Left lung (tissue), 14 donors: ENCODE results near the gene MMP14. TPM values are rescaled to one million over a fixed set of nuclear protein-coding genes. Genes with fewer than 3 reads are reported as not detected.
"Not testable (repeated sequence)": the region's sequence is repeated elsewhere in the genome, so short reads cannot be mapped to it uniquely, and the experiment has no call there.

ENCODE experiments used
- ATAC-seq: fragments of 200-7000 bp; cut with Tn5 transposase; one replicate; pipeline ENCODE4 v1.9.1; 2020; ENCODE audit warnings: moderate library complexity
- DNase-seq, 4 donors: peaks; one replicate each; pipeline ENCODE4 v3.0.0-alpha.2; 2013 to 2020
- H3K27ac ChIP-seq, 2 donors: fragments of 200-600 bp; sonication (generic) in 1 of 2; one replicate each; pipeline versions ENCODE4 v1.5.0 to v1.8.0; 2020 to 2021
- H3K27me3 ChIP-seq, 2 donors: fragments of 200-600 bp; sonication (generic) in 1 of 2; one replicate each; pipeline versions ENCODE4 v1.5.0 to v1.8.0; 2020 to 2021
- H3K36me3 ChIP-seq, 2 donors: fragments of 200-600 bp; sonication (generic) in 1 of 2; one replicate each; pipeline versions ENCODE4 v1.5.0 to v1.8.0; 2020 to 2021
- H3K4me1 ChIP-seq, 2 donors: fragments of 200-600 bp; one replicate each; pipeline ENCODE4 v1.8.0; 2021
- H3K4me3 ChIP-seq, 2 donors: fragments of 200-600 bp; sonication (generic) in 1 of 2; one replicate each; pipeline versions ENCODE4 v1.5.0 to v1.8.0; 2020 to 2021; ENCODE audit warnings: mild to moderate bottlenecking in 1 of 2
- H3K9me3 ChIP-seq, 2 donors: fragments of 200-600 bp; sonication (generic) in 1 of 2; one replicate each; pipeline versions ENCODE4 v1.5.0 to v1.8.0; 2020 to 2021
- intact Hi-C, 2 donors: fragments of 100-400 bp; cut with DNase I; formaldehyde crosslinking; loops; one replicate each; pipeline versions ENCODE4 v1.11.2 to v1.14.2; 2022
- long read RNA-seq, 12 donors: library from polyadenylated mRNA in 2 of 12; unstranded in 2 of 12; transcript quantifications; one replicate each; pipeline ENCODE4 v2.0.0 and lab custom pipeline, GENCODE V29; 2019 to 2026
- polyA plus RNA-seq, 6 donors: library from polyadenylated mRNA; unstranded; fragments of 120-200 nt; gene quantifications; one replicate each; pipeline ENCODE4 v1.2.1, GENCODE V29; 2013; ENCODE audit not compliant: insufficient read length in 6 of 6
- total RNA-seq, 2 donors: library from RNA; stranded (reverse); fragmentation: NEBNext Ultra II Directional; extraction: Animal tissue kit (Norgen Biotek cat#: 25700); gene quantifications; one replicate each; pipeline ENCODE4 v1.2.1, GENCODE V29; 2021
- TF ChIP-seq, protein P1 (sequence below), 2 donors: fragments of 200-600 bp; sonication (generic) in 1 of 2; IDR thresholded peaks; one replicate each; pipeline versions ENCODE4 v1.5.0 to v1.8.0; 2021; ENCODE audit warnings: antibody characterized with exemption in 2 of 2
- donor health status: DM: no; HTN: yes; CAD: no.
- donor health status: DM: no; HTN: no; CAD: no.

Gene MMP14
- total RNA-seq (100 to 1,000 TPM; 201 to 225 TPM), polyA plus RNA-seq (100 to 1,000 TPM; 169 to 211 (median 183) TPM)
- long read RNA-seq, donor 1, transcript MMP14-202 (2 exons, 560 nt) = major isoform, 19 of 41 reads
- long read RNA-seq, donor 1, transcript MMP14-201 (10 exons, 3,732 nt) = minor isoform, 14 of 41 reads
- long read RNA-seq, donor 1, partial matches to known transcripts = 8 of 41 reads
- long read RNA-seq, donor 1, other reads (novel, unspliced or antisense) = 0 of 41 reads
- long read RNA-seq, donor 2, transcript MMP14-202 (2 exons, 560 nt) = major isoform, 28 of 68 reads
- long read RNA-seq, donor 2, transcript MMP14-201 (10 exons, 3,732 nt) = minor isoform, 16 of 68 reads
- long read RNA-seq, donor 2, partial matches to known transcripts = 18 of 68 reads
- long read RNA-seq, donor 2, other reads (novel, unspliced or antisense) = 5 of 68 reads
- long read RNA-seq, donor 3, transcript MMP14-201 (10 exons, 3,732 nt) = major isoform, 26 of 36 reads
- long read RNA-seq, donor 3, transcript MMP14-202 (2 exons, 560 nt) = minor isoform, 5 of 36 reads
- long read RNA-seq, donor 3, partial matches to known transcripts = 0 of 36 reads
- long read RNA-seq, donor 3, other reads (novel, unspliced or antisense) = 5 of 36 reads
- long read RNA-seq, donor 4, partial matches to known transcripts = 2 of 4 reads
- long read RNA-seq, donor 4, other reads (novel, unspliced or antisense) = 2 of 4 reads
- long read RNA-seq, donor 5, transcript MMP14-201 (10 exons, 3,732 nt) = minor isoform, 5 of 30 reads
- long read RNA-seq, donor 5, transcript MMP14-202 (2 exons, 560 nt) = major isoform, 20 of 30 reads
- long read RNA-seq, donor 5, partial matches to known transcripts = 5 of 30 reads
- long read RNA-seq, donor 5, other reads (novel, unspliced or antisense) = 0 of 30 reads
- long read RNA-seq, donor 6, transcript MMP14-202 (2 exons, 560 nt) = major isoform, 18 of 104 reads
- long read RNA-seq, donor 6, transcript MMP14-201 (10 exons, 3,732 nt) = minor isoform, 9 of 104 reads
- long read RNA-seq, donor 6, partial matches to known transcripts = 72 of 104 reads
- long read RNA-seq, donor 6, other reads (novel, unspliced or antisense) = 5 of 104 reads
- long read RNA-seq, donor 7, partial matches to known transcripts = 0 of 7 reads
- long read RNA-seq, donor 7, other reads (novel, unspliced or antisense) = 0 of 7 reads
- long read RNA-seq, donor 8, transcript MMP14-202 (2 exons, 560 nt) = minor isoform, 6 of 61 reads
- long read RNA-seq, donor 8, transcript MMP14-201 (10 exons, 3,732 nt) = major isoform, 21 of 61 reads
- long read RNA-seq, donor 8, partial matches to known transcripts = 34 of 61 reads
- long read RNA-seq, donor 8, other reads (novel, unspliced or antisense) = 0 of 61 reads
- long read RNA-seq, donor 9, partial matches to known transcripts = 0 of 1 reads
- long read RNA-seq, donor 9, other reads (novel, unspliced or antisense) = 0 of 1 reads
- long read RNA-seq, donor 10, partial matches to known transcripts = 3 of 3 reads
- long read RNA-seq, donor 10, other reads (novel, unspliced or antisense) = 0 of 3 reads
- long read RNA-seq, donor 11, partial matches to known transcripts = 0 of 5 reads
- long read RNA-seq, donor 11, other reads (novel, unspliced or antisense) = 0 of 5 reads
- long read RNA-seq, donor 12, transcript MMP14-202 (2 exons, 560 nt) = minor isoform, 12 of 38 reads
- long read RNA-seq, donor 12, transcript MMP14-201 (10 exons, 3,732 nt) = major isoform, 19 of 38 reads
- long read RNA-seq, donor 12, partial matches to known transcripts = 7 of 38 reads
- long read RNA-seq, donor 12, other reads (novel, unspliced or antisense) = 0 of 38 reads

DNA sequence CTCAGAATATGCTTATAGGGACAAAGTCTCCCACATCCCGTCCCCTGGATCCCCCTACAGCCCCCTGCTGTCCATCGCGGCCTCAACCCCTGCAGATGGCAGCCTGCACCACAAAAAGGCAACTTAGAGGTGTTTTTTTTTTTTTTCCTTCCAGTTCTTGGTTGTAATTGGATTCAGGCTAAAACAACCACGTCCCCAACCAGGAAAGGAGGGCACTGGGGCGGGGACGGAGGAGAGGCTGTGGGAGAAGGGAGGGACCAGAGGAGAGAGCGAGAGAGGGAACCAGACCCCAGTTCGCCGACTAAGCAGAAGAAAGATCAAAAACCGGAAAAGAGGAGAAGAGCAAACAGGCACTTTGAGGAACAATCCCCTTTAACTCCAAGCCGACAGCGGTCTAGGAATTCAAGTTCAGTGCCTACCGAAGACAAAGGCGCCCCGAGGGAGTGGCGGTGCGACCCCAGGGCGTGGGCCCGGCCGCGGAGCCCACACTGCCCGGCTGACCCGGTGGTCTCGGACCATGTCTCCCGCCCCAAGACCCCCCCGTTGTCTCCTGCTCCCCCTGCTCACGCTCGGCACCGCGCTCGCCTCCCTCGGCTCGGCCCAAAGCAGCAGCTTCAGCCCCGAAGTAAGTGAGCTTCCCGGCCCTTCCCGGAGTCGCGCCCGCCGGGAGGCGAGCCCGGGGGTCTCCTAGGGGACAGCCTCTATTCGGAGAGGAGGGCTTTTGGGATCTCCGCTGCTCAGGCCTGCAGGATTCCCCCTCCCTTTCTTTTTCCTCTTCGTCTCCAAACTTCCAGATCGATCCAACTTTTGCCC is at the start of gene MMP14:
MMP14 (plus strand) TSS at position 285 of the 813 bp plus-strand sequence; CDS start at position 518, 233 bp downstream.
- DNase-seq (peak; percentile 77 to 94 (median 84)), ATAC-seq (peak; percentile 81)
- TF ChIP-seq, protein P1, sequence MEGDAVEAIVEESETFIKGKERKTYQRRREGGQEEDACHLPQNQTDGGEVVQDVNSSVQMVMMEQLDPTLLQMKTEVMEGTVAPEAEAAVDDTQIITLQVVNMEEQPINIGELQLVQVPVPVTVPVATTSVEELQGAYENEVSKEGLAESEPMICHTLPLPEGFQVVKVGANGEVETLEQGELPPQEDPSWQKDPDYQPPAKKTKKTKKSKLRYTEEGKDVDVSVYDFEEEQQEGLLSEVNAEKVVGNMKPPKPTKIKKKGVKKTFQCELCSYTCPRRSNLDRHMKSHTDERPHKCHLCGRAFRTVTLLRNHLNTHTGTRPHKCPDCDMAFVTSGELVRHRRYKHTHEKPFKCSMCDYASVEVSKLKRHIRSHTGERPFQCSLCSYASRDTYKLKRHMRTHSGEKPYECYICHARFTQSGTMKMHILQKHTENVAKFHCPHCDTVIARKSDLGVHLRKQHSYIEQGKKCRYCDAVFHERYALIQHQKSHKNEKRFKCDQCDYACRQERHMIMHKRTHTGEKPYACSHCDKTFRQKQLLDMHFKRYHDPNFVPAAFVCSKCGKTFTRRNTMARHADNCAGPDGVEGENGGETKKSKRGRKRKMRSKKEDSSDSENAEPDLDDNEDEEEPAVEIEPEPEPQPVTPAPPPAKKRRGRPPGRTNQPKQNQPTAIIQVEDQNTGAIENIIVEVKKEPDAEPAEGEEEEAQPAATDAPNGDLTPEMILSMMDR (IDR thresholded peaks at IDR 0.05) = no peak
- Histone ChIP-seq H3K27ac (peak within 1 kb of the TSS; percentile 85 to 95), H3K4me3 (peak within 1 kb of the TSS; percentile 78 to 83), H3K9me3 (no peaks in the 10 kb centered on the region), H3K4me1 (peaks cover 0 to 51% of the 10 kb centered on the region in 2 donors), H3K36me3 (peaks cover 0 to 35% of the 10 kb centered on the region in 2 donors), H3K27me3 (peaks cover 0 to 18% of the 10 kb centered on the region in 2 donors)
- intact Hi-C loops = no loop called here

DNA sequence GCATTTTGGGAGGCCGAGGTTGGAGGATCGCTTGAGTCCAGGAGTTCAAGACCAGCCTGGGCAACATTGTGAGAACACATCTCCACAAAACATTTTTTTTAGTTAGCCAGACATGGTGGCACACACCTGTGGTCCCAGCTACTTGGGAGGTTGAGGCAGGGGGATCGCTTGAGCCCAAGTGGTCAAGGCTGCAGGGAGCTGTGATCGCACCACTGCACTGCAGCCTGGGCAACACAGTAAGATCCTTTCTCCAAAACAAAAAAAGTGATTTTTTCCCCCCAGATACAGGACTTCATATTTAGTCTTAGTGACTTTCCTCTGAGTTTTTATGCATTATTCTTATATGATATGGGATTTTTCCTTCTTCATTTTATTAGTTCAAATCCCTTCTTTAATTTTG is 49.7 kb upstream of the MMP14 start:
- TF ChIP-seq, protein P1 (IDR thresholded peaks at IDR 0.05) = no peak
- H3K9me3 ChIP-seq = no peaks in the 10 kb centered on the region
- H3K4me1 ChIP-seq = peaks cover 0 to 51% of the 10 kb centered on the region in 2 donors
- no peak overlapping the region for H3K4me3 ChIP-seq
- H3K36me3 ChIP-seq = no peaks in the 10 kb centered on the region
- no peak overlapping the region for H3K27ac ChIP-seq
- intact Hi-C loops = no loop called here
- ATAC-seq (no peak), DNase-seq (no peak)
- no peaks in the 10 kb centered on the region for H3K27me3 ChIP-seq

DNA sequence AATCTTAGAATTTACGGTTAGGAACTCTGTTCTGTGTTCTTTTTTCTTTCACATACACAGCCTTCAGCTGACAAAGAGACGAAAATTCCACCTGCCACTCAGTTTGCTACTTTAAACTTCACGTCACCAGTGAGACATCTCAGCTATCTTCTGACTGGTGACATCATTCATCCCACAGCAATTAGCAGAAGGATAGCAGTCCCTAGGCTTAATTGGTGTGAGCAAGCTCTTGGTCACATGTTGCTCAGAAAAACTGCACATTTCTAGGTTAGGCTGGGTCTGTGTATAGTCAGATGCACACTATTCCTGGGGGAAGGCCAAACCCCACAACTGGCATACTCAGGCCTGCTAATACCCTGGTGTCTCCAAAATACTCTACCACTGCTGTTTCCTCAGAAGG is 45.1 kb upstream of the MMP14 start:
- peak overlapping the region in 1 of 2 donors; percentile 69 for H3K27ac ChIP-seq
- H3K27me3 ChIP-seq = no peaks in the 10 kb centered on the region
- intact Hi-C loops = no loop called here
- ATAC-seq (peak; percentile 48), DNase-seq (no peak)
- no peaks in the 10 kb centered on the region for H3K9me3 ChIP-seq
- no peak overlapping the region for H3K4me3 ChIP-seq
- TF ChIP-seq, protein P1 (IDR thresholded peaks at IDR 0.05) = no peak
- peaks cover 0 to 25% of the 10 kb centered on the region in 2 donors for H3K4me1 ChIP-seq
- no peaks in the 10 kb centered on the region for H3K36me3 ChIP-seq

DNA sequence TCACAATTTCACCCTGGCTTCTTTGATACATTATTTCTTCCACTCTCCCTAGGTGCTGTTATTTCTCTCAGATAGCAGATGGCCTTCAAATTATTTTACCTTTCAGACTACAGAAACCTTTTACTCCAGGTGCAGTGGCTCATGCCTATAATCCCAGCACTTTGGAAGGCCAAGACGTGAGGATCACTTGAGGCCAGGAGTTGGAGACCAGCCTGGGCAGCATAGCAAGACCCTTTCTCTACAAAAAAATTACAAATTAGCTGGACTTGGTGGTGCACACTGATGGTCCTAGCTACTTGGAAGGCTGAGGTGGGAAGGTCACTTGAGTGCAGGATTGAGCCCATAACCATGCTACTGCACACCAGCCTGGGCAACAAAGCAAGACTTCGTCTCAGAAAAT is 44.2 kb upstream of the MMP14 start:
- H3K27me3 ChIP-seq = no peaks in the 10 kb centered on the region
- no peak overlapping the region for H3K4me3 ChIP-seq
- H3K27ac ChIP-seq = no peak overlapping the region
- no peaks in the 10 kb centered on the region for H3K9me3 ChIP-seq
- DNase-seq = no peak
- no peak for ATAC-seq
- TF ChIP-seq, protein P1 (IDR thresholded peaks at IDR 0.05) = no peak
- no peaks in the 10 kb centered on the region for H3K36me3 ChIP-seq
- intact Hi-C loops = no loop called here
- H3K4me1 ChIP-seq = peaks cover 0 to 31% of the 10 kb centered on the region in 2 donors

DNA sequence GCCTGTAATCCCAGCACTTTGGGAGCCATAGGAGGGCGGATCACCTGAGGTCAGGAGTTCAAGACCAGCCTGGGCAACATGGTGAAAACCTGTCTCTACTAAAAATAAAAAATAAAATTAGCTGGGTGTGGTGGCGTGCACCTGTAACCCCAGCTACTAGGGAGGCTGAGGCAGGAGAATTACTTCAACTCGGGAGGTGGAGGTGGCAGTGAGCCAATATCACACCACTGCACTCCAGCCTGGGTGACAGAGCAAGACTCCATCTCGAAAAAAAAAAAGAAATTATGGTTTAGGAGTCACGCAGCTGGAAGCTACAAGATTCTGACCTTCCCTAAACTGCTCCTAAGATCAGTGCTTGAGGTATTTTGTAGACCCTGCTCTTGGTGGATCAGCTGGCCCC is 42.8 kb upstream of the MMP14 start:
- intact Hi-C loops, H3K9me3 ChIP-seq, ATAC-seq, DNase-seq, H3K27me3 ChIP-seq, H3K27ac ChIP-seq, H3K36me3 ChIP-seq, H3K4me3 ChIP-seq: not testable (repeated sequence)
- peaks cover 0 to 43% of the 10 kb centered on the region in 2 donors for H3K4me1 ChIP-seq
